Measurements from ENCODE around the gene ATP2A1. TPM values are rescaled to one million over a fixed set of nuclear protein-coding genes. Genes with fewer than 3 reads are reported as not detected.

Gene ATP2A1
- total RNA-seq, 2 donors from 2014 or later: not detected

DNA sequence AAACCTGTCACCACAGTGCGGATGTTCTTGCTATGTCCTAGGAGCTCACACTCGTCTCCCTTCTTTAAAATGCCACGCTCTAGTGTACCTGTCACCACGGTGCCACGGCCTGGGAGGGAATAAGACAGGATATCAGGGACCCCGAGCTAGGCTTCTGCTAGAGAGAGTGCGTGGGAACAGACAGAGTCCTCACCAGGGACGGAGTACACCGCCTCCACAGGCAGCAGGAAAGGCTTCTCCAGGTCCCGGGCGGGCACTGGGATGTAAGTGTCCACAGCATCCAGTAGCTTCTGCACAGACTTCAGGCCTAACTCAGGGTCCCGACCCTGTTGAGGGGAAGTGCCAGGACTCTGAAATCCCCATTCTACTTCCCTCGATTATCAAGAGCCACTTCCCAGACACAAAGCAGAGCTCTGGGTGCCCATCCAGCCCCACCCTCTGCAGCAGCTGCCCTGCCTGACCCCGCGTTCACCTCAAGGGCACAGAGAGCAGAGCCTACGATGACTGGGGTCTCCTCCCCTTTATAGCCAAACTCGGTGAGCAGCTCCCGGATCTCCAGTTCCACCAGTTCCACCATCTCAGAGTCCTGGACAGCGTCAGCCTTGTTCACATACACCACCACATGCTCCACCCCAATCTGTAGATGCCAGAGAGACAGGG lies 33.9 kb upstream of the ATP2A1 start:
- intact Hi-C loops (cut with DNase I): no loop called here

GRCh38 chr16:28845293-28845692 lies 33.0 kb upstream of the ATP2A1 start:
- intact Hi-C loops (cut with DNase I): no loop called here
- H3K4me3 ChIP-seq: peak overlapping the region; percentile 86 to 97
- H3K27me3 ChIP-seq: no peaks in the 10 kb centered on the region
- TF ChIP-seq POLR2A (IDR thresholded peaks at IDR 0.05): no peak
- TF ChIP-seq, protein P1, sequence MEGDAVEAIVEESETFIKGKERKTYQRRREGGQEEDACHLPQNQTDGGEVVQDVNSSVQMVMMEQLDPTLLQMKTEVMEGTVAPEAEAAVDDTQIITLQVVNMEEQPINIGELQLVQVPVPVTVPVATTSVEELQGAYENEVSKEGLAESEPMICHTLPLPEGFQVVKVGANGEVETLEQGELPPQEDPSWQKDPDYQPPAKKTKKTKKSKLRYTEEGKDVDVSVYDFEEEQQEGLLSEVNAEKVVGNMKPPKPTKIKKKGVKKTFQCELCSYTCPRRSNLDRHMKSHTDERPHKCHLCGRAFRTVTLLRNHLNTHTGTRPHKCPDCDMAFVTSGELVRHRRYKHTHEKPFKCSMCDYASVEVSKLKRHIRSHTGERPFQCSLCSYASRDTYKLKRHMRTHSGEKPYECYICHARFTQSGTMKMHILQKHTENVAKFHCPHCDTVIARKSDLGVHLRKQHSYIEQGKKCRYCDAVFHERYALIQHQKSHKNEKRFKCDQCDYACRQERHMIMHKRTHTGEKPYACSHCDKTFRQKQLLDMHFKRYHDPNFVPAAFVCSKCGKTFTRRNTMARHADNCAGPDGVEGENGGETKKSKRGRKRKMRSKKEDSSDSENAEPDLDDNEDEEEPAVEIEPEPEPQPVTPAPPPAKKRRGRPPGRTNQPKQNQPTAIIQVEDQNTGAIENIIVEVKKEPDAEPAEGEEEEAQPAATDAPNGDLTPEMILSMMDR (IDR thresholded peaks at IDR 0.05): no peak
- H3K27ac ChIP-seq: peak overlapping the region in 3 of 4 donors; percentile 70 to 85 (median 84)
- 49 to 51% methylated on average over 10 of the region's 10 CpGs for WGBS, 2 donors
- H3K9me3 ChIP-seq: no peaks in the 10 kb centered on the region
- H3K36me3 ChIP-seq (replicated peaks in 1 of 2; ENCODE audit: insufficient read depth in 1 of 2, low read depth in 2 of 2): peaks cover 5 to 14% of the 10 kb centered on the region in 2 donors
- DNase-seq: peak in 2 of 4 donors; percentile 22 to 33
- no peak for ATAC-seq
- H3K4me1 ChIP-seq: peaks cover 21% of the 10 kb centered on the region

More for the DNA sequence above, 33.9 kb upstream of the ATP2A1 start:
- Histone ChIP-seq H3K27ac (no peak overlapping the region), H3K9me3 (no peaks in the 10 kb centered on the region), H3K36me3 (replicated peaks in 1 of 2; ENCODE audit: insufficient read depth in 1 of 2, low read depth in 2 of 2) (peaks cover 5 to 14% of the 10 kb centered on the region in 2 donors), H3K4me1 (peaks cover 21% of the 10 kb centered on the region), H3K27me3 (no peaks in the 10 kb centered on the region), H3K4me3 (no peak overlapping the region)
- TF ChIP-seq POLR2A (IDR thresholded peaks at IDR 0.05): no peak
- TF ChIP-seq, protein P1 (IDR thresholded peaks at IDR 0.05): no peak
- ATAC-seq: no peak
- WGBS, 2 donors: 81% methylated on average over 16 to 18 of the region's 19 CpGs
- DNase-seq: no peak

GRCh38 chr16:28845761-28846079 lies 32.6 kb upstream of the ATP2A1 start:
- WGBS, 2 donors: 1 to 6% methylated on average over 4 to 16 of the region's 16 CpGs

DNA sequence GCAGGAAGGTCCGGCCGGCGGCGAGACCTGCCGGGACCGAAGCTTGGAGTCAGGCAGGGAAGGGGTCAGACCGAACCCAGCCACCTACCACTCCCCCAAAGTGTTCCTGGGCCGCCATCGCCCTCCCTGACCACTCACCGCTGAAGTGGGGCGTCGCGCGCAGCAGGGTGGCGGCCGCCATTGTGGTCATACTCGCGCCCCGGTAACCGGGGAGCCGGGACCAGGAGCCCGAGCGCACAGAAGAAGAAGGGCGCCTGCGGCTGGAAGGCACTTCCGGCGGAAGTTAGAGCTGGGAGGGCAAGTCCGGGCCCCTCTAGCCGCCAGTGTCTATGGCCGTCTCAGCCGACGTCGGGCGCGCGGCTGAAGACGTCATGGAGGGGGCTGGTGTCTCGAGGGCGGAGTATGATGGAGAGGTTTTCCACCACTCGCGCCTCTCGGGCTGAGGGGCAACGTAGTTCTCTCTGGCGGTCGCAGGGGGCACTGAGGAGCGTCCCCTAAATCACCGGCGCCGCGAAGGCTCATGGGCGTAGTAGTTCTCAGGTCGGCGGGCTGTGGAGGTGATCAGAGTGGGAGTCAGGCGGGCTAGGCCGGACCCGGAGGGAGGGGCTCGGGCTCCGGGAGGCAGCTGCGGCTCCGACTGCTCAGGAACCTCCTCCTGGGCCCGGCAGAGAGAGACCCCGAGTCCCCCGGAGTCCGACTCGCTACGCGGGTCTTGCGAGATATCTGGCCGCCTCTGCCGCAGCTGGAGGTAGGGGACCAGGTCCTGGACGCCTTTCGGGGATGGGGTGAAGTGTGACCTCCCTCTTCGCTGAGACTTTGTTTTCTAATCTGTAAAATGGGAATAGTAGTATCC lies 32.0 kb upstream of the ATP2A1 start, which contains the start of gene TUFM:
TUFM (minus strand) TSS at position 269 of the 853 bp plus-strand sequence; CDS start at position 190, 79 bp downstream.
- Histone ChIP-seq H3K9me3 (no peaks in the 10 kb centered on the region), H3K27me3 (no peaks in the 10 kb centered on the region), H3K36me3 (replicated peaks in 1 of 2; ENCODE audit: insufficient read depth in 1 of 2, low read depth in 2 of 2) (peaks cover 5 to 14% of the 10 kb centered on the region in 2 donors), H3K27ac (peak within 1 kb of the TSS; percentile 70 to 85 (median 80)), H3K4me3 (peak within 1 kb of the TSS; percentile 86 to 97), H3K4me1 (peaks cover 21% of the 10 kb centered on the region)
- intact Hi-C loops (cut with DNase I): no loop called here
- WGBS, 2 donors: 0% methylated on average over 11 to 73 of the region's 73 CpGs
- peak; percentile 95 to 97 (median 96) for DNase-seq
- TF ChIP-seq, protein P1 (IDR thresholded peaks at IDR 0.05): peak; percentile 41 to 81 (median 72)
- TF ChIP-seq POLR2A (IDR thresholded peaks at IDR 0.05): peak; percentile 26 to 71 (median 69)
- ATAC-seq: peak; percentile 97

More at GRCh38 chr16:28845761-28846079, 32.6 kb upstream of the ATP2A1 start:
- H3K27me3 ChIP-seq: no peaks in the 10 kb centered on the region
- H3K4me1 ChIP-seq: peaks cover 21% of the 10 kb centered on the region
- peak overlapping the region; percentile 86 to 97 for H3K4me3 ChIP-seq
- ATAC-seq (no peak), DNase-seq (peak in 1 of 4 donors; percentile 13)
- intact Hi-C loops (cut with DNase I): no loop called here
- H3K9me3 ChIP-seq: no peaks in the 10 kb centered on the region
- H3K36me3 ChIP-seq (replicated peaks in 1 of 2; ENCODE audit: insufficient read depth in 1 of 2, low read depth in 2 of 2): peaks cover 5 to 14% of the 10 kb centered on the region in 2 donors
- TF ChIP-seq POLR2A (IDR thresholded peaks at IDR 0.05): no peak
- TF ChIP-seq, protein P1 (IDR thresholded peaks at IDR 0.05): no peak
- H3K27ac ChIP-seq: peak overlapping the region in 3 of 4 donors; percentile 70 to 85 (median 84)
